GM18870 (cell line): ENCODE data around the gene WFIKKN2.
"Not testable (repeated sequence)": the region's sequence is repeated elsewhere in the genome, so short reads cannot be mapped to it uniquely, and the experiment has no call there.

ENCODE experiments used
- ATAC-seq: cut with Tn5 transposase; IDR thresholded peaks from one replicate; pipeline ENCODE4 v1.9.1; 2021; ENCODE audit warnings: moderate library complexity; ENCODE audit not compliant: unreplicated experiment

The WFIKKN2 gene

DNA sequence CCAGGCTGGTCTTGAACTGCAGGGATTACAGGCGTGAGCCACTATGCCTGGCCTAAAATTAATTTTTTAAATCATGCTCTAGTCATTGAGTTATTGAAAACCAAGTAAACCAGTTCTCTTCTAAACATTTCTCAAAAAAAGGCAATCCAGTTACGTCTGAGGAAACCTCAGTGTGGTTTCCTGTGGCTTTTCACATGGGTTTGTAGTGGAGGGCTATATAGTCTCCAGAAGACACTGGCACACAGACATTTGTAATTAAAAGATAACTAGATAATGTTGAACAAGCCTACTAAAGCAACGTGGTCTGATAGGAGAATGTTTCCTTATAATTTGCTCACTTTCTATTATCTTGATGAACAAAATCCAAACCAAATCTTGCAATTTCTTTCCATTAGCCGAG is 36.0 kb downstream of the WFIKKN2 start:
- no peak for ATAC-seq

DNA sequence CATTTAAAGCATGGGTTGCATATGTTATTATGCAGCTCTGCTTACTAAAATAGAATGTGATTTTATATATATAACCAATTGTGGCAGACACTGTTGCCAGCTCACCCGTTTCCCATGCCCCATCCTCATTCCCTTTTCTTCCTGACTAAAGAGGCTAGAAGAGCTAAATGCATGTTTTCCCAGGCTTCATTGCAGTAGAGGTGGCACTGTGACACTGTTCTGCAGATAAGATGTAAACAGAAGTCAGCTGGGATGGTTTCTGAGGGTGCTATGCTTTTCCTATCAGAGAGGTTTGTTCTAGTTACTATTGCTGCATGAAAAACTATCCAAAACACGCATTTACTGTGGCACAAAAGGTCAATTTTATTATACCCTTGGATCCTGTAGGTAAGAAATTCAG is 36.5 kb downstream of the WFIKKN2 start:
- ATAC-seq: no peak

DNA sequence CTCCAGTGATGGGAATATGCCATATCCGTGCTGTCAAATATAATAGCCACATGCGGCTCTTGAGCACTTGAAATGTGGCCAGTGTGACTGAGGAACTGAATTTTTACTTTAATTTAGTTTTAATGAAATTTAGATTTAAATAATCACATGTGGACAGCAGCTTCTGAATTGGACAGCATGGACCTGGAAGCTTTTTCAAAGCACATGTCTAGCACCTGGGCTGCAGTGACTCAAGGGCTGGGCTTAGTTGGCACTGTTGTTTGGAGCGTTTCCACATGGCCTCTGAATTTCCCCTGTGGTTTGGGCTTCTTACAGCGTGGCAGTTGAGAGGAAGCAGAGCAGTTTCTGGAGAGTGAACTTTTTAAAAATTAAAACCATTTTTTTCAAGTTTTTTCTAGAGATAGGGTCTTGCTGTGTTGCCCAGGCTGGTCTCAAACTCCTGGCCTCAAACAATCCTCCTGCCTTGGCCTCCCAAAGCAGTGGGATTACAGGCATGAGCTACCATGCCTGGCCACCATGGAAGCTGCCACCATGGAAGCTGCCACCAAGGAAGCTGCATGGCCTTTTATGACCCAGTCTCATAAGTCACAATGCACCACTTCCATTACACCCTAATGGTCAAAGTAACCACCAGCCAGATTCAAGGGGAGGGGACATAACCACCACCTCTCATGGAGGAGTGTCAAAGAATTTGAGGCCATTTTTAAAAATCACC is 37.5 kb downstream of the WFIKKN2 start:
- ATAC-seq: no peak

DNA sequence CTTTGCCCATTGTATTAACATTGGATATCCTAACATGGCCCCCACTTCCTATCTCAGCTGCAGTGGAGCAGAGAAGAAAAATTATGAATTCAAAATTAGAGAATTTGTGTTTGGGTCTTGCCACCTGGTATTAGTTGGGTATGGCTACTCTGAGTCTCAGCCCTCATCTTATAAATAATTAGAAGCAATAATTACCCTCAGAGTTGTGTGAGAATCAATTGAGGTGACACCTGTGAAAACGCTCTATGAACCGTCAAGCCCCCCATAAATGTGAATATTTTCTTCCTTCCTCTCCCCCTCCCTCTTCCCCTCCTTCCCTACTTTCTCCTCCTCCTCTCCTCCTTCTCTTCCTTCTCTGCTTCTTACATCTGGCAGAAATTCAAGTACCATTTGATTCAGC is 39.7 kb downstream of the WFIKKN2 start:
- no peak for ATAC-seq

DNA sequence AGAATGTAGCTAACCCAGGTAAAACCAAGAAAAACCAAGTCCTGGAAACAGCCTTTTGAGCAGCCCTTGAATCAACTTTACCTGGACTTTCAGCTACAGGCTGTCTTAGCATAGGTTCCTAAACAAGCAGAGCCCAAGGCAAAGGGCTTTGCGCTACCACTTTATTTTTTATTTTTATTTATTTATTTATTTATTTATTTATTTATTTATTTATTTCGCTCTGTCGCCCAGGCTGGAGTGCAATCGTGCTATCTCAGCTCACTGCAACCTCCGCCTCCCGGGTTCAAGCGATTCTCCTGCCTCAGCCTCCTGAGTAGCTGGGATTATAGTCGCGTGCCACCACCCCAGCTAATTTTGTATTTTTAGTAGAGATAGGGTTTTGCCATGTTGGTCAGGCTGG is 41.7 kb downstream of the WFIKKN2 start:
- ATAC-seq: not testable (repeated sequence)

DNA sequence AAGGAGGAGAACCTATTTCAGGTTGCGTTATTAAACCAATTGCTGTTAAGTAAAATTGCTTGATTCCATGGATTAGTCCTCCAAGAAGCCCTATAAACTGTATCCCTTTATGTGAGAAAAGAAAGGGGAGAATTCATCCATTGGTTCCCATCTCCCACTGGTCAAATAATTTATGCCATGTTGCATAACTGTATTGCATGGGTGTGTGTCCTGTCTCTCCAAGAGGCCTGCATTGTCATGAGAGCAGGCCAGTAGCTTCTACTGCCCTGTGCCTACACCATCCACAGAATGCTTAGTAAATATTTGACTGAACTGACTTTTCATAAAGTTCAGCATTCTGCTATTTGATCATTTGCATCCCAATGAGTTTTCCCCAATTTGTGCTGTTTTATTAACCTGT is 42.5 kb downstream of the WFIKKN2 start:
- ATAC-seq: no peak

GRCh38 chr17:50879086-50879485 is 43.7 kb downstream of the WFIKKN2 start:
- ATAC-seq: no peak

DNA sequence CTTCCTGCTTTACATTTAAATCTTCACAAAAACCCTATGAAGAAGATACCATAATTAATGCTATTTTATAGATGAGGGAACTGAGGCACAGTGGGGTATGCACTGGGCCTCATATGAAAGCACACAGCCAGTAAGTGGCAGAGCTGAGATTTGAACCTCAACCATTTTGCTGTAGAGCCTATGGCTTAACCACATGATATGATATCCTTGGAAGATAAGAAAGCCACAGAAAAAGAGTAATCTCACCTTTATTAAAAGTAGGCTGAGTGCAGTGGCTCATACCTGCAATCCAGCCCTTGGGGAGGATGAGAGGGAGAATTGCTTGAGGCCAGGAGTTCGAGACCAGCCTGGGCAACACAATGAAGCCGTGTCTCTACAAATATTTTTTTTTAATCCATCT is 45.8 kb downstream of the WFIKKN2 start:
- ATAC-seq: no peak

DNA sequence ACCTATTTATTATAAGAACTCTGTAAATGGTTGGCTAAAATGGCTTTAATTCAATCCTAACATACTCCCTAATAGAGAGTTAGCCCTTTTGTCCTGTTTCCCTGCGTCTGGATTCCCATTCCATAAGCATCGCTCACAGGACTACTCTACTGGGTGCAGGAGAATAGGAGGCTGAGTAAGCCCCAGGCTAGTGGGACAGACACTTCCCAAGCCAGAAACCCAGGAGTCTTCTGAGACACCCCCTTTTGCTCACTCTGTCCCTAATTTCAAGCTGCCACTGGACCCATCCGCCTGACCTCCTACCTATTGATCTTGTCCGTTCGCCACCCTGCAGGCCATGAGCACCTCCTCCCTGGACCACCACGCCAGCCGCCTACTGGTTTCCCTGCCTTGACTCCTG is 47.5 kb downstream of the WFIKKN2 start:
- ATAC-seq: no peak

DNA sequence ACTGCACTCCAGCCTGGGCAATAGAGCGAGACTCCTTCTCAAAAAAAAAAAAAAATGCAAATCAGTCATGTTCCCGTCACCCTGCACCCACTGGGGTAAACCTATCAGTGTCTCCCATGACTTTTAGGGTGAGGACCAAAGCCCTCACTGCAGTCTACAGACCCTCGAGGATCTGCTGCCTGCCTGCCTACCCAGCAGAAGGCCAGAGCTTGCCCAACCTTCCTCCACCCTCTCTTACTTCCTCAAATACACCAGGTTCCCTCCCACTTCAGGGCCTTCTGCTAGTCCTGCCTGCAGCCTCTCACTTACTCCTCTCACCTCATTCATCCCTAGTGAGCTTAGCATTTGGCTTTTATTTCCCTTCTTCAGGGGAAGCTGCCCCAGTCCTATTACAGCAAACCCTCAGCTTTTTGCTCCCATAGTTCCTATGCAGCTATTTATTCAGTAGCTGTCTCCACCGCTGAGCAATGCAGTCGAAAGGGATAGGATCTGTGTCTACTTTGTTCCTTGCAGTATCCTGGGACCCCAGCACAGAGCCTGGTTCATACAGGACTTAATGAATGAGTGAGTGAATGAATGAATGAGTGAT is 48.6 kb downstream of the WFIKKN2 start:
- ATAC-seq: no peak

DNA sequence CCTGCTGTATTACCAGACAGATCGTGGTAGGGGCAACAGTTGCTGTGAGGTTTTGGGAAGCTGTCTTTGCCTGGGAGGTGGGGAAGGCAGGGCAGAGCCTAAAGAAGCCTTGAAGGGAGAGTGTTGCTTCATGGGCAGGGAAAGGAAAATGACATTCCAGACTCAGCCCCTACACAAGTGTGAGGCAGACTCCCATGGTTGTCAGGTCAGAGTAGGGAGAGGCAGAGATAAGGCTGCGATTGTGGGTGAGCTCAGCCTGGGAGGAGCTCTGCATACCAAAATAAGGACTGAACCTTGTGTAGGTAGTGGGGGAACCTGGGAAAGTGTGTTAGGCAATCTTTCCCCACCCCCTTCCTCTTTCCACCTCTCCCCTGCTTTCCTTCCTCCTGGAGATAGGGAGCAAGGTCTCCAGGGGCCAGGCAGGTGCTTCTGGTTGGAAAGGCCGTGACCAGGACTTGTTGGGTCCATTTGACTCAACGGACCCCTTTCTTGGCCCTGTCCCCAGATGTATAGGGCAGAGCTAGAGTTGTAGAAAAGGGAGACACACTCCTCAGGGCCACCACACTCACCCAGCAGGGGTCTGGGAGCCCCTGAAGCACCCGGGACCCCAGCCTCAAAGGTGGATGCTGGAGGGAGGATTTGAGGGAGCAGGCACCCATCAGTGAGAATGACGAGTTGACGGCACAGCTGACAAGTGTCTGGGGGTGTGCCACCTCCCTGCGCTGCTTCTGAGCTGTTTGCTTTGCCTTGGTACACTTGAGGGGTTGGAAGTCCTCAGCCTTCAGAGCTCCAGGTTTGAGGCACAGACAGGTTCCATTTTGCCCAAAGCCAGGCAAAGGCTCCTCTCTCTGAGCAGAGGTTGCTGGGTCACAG is 49.3 kb downstream of the WFIKKN2 start:
- ATAC-seq: no peak

- ATAC-seq: no peak
Measured at GRCh38 chr17:50887705-50888245, 52.4 kb downstream of the WFIKKN2 start.

DNA sequence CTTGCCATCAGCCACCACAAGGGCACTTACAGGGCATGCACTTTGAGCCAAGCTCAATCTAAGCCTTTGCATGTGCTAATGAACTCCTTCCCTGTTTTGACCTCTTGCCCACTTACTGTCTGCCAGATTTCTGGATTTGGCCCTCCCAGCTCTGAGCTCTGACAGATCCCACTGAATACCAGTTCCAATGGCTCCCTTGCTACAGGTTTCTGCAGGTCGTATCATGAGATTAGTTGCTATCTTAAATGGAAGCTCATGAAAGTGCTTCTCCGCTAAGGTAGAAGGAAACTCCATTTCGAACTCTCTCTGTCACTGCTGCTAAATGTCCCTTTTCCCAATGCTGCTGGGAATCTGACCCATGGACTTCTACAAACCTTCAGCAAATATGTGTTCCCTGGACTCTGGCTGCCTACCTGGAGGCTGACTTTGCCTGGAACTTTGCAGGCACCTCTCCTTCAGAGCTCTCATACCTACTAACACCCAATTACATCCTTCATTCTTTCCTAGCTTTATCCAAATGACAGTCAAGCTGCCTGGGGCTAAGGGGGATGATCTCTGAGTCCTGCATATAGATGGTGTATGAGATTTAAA is 54.2 kb downstream of the WFIKKN2 start:
- no peak for ATAC-seq

DNA sequence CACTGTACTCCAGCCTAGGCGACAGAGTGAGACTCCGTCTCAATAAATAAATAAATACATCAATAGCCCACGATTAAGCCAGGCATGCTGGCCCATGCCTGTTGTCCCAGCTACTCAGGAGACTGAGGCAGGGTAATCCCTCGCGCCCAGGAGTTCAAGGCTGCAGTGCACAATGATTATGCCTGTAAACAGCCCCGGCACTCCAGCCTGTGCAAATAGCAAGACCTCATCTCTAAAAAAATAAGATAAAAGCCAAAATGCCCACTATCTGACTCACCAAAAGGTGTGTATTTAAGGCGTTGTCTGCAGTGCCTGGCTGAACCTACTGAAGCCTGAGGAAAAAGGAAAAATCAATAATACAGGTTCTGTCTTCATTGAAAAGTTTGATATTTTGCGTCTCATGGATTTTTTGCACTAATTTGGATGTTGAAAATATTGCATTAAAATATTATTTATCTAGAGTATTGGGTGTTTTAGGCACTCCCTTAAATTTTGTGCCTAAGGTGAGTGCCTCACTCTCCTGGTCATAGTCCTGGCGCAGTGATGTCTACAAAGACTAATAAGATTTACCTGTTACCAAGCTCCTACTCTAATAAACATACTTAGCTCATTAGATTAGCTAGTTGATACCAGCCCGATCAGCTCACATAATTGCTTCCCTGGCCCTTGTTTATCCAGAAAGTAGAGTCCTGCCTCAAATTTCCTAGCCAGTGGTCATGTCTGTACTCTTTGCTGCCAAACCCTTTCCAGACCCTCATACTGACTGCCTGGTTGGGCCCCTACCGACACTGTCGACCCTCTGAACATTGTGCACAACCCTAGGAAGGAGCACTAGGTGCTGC is 55.5 kb downstream of the WFIKKN2 start:
- no peak for ATAC-seq

- no peak for ATAC-seq
Measured at GRCh38 chr17:50891577-50891989, 56.2 kb downstream of the WFIKKN2 start.
